HEK293T (cell line): Measurements from ENCODE around the gene VAV3.

ENCODE experiments used
- CTCF ChIA-PET: fragments of 350-600 bp; formaldehyde crosslinking; extraction: SDS; loops from one replicate; lab custom pipeline; 2021; ENCODE audit warnings: antibody characterized with exemption, inconsistent platforms; lab: Yijun Ruan, JAX
- POLR2A ChIA-PET: fragments of 350-600 bp; formaldehyde crosslinking; extraction: SDS; loops from one replicate; lab custom pipeline; 2020; ENCODE audit warnings: antibody characterized with exemption, inconsistent platforms; lab: Yijun Ruan, JAX
- DNase-seq: peaks from one replicate; pipeline ENCODE4 v3.0.0; 2012; ENCODE audit warnings: mixed read lengths; ENCODE audit errors: extremely low spot score
- ARNT ChIP-seq: fragments of 450-650 bp; IDR thresholded peaks from 2 replicates; pipeline ENCODE4 v1.6.1; 2017; ENCODE audit warnings: mild to moderate bottlenecking
- BHLHE40 ChIP-seq: fragments of 450-650 bp; IDR thresholded peaks from 2 replicates; pipeline ENCODE4 v1.6.1; 2016; ENCODE audit warnings: mild to moderate bottlenecking, moderate library complexity, borderline replicate concordance
- CTBP1 ChIP-seq: fragments of 450-650 bp; IDR thresholded peaks from 2 replicates; pipeline ENCODE4 v1.6.1; 2016; ENCODE audit warnings: borderline replicate concordance
- ELF4 ChIP-seq: fragments of 450-650 bp; IDR thresholded peaks from 2 replicates; pipeline ENCODE4 v1.6.1; 2017; ENCODE audit warnings: antibody characterized with exemption
- FOXA1 ChIP-seq: fragments of 450-650 bp; IDR thresholded peaks from 2 replicates; pipeline ENCODE4 v1.6.1; 2016; ENCODE audit warnings: mild to moderate bottlenecking
- FOXK2 ChIP-seq: fragments of 450-650 bp; IDR thresholded peaks from 2 replicates; pipeline ENCODE4 v1.6.1; 2016; ENCODE audit warnings: mild to moderate bottlenecking
- FOXM1 ChIP-seq: fragments of 450-650 bp; IDR thresholded peaks from 2 replicates; pipeline ENCODE4 v1.6.1; 2017; ENCODE audit warnings: mild to moderate bottlenecking, borderline replicate concordance
- HDGF ChIP-seq: fragments of 450-650 bp; IDR thresholded peaks from 2 replicates; pipeline ENCODE4 v1.6.1; 2017; ENCODE audit warnings: antibody characterized with exemption, borderline replicate concordance
- L3MBTL2 ChIP-seq: fragments of 450-650 bp; conservative IDR thresholded peaks from 2 replicates; pipeline ENCODE4 v1.6.1; 2016; ENCODE audit warnings: mild to moderate bottlenecking
- LEF1 ChIP-seq: fragments of 450-650 bp; IDR thresholded peaks from 2 replicates; pipeline ENCODE4 v1.6.1; 2017; ENCODE audit warnings: mild to moderate bottlenecking, borderline replicate concordance
- NFRKB ChIP-seq: fragments of 450-650 bp; IDR thresholded peaks from 2 replicates; pipeline ENCODE4 v1.6.1; 2016; ENCODE audit warnings: mild to moderate bottlenecking, moderate library complexity
- SP1 ChIP-seq: fragments of 450-650 bp; IDR thresholded peaks from 2 replicates; pipeline ENCODE4 v1.6.1; 2017
- SUZ12 ChIP-seq: fragments of 450-650 bp; IDR thresholded peaks from 2 replicates; pipeline ENCODE4 v1.6.1; 2016; ENCODE audit warnings: mild to moderate bottlenecking
- TARDBP ChIP-seq: fragments of 450-650 bp; IDR thresholded peaks from 2 replicates; pipeline ENCODE4 v1.6.1; 2016
- ZNF384 ChIP-seq: fragments of 450-650 bp; IDR thresholded peaks from 2 replicates; pipeline ENCODE4 v1.6.1; 2016
- TF ChIP-seq, protein P1 (sequence below): fragments of 450-650 bp; IDR thresholded peaks from 2 replicates; pipeline ENCODE4 v1.6.1; 2016

VAV3 gene

DNA sequence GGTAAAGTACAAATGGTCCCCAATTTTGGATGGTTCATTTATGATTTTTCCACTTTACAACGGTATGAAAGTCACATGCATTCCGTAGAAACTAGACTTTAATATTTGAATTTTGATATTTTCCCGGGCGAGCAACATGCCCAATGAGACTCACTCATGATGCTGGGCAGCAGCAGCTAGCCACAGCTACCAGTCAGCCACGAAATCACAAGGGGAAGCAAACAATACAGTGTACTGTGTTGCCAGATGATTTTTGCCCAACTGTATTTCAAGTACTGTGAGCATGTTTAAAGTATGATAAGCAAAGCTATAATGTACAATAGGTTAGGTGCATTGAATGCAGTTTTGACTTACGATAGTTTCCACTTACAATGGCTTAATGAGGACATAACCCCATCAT is 266.8 kb downstream of the VAV3 start:
- DNase-seq: no peak
- ChIA-PET CTCF (no interaction called here), POLR2A (no interaction called here)
- TF ChIP-seq FOXM1 (no peak), HDGF (no peak), FOXK2 (no peak), CTBP1 (no peak), ELF4 (no peak), ZNF384 (no peak), NFRKB (no peak), TARDBP (no peak), LEF1 (no peak), L3MBTL2 (no peak), SUZ12 (no peak), SP1 (no peak), ARNT (no peak), BHLHE40 (no peak), FOXA1 (no peak)
- TF ChIP-seq, protein P1, sequence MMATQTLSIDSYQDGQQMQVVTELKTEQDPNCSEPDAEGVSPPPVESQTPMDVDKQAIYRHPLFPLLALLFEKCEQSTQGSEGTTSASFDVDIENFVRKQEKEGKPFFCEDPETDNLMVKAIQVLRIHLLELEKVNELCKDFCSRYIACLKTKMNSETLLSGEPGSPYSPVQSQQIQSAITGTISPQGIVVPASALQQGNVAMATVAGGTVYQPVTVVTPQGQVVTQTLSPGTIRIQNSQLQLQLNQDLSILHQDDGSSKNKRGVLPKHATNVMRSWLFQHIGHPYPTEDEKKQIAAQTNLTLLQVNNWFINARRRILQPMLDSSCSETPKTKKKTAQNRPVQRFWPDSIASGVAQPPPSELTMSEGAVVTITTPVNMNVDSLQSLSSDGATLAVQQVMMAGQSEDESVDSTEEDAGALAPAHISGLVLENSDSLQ: no peak

DNA sequence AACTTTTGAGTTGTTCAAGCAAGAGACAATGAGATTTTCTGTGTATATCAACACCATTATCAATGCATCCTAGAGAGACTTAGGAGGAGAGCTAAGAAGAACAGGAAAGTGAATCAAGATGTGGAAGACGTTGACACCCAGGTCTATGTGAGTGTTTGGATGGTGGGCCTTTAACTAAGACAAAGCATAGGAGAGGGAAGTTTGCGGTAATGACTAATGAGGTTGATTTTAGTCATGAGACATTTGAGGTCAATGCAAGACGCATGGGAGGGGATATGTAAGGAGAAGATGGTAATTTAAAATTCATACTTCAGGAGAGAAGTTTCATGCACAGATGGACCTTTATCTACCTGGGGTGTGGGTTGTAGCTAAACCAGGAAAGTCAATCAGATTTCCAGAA is 269.6 kb downstream of the VAV3 start:
- CTCF ChIA-PET: no interaction called here
- no peak for DNase-seq
- TF ChIP-seq SUZ12: no peak
- TF ChIP-seq HDGF: no peak
- no peak for TF ChIP-seq ZNF384
- TF ChIP-seq L3MBTL2: no peak
- POLR2A ChIA-PET: no interaction called here

DNA sequence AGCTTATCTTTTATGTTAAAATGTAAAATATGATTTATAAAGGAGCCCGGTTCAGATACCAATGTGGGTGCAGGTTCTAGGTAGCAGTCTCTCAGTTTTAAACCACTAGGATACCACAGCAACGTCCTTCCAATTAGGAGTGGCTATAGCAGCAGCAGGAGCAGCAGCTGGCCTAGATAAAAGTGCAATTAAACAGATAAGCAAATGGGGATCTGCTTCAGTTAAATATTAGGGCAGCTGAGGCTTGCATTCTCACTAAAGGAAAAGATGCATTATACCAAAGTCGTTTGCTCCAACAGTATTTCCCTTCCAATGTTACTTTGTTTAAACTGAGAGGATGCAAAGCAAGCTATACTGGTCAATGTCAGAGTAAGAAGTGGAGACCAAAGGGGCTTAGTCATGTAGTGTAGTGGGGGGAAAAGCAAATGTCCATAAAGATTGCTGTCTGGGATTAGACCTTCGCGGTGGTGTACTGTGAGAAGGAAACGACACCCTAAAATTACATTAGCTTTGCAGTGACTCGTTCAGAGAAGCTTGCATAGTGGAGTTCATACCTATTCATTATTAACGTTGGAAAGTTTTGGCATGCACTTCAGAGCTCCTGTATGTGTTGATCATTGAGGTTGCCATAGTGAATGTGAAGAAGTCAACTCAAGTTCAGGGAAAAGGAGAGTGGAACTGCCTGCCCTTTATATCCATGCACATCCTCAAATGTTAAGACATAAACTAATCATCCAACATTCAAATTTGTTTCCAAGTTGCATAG is 272.2 kb downstream of the VAV3 start:
- TF ChIP-seq HDGF (no peak), BHLHE40 (no peak), LEF1 (no peak)
- POLR2A ChIA-PET: no interaction called here
- CTCF ChIA-PET: no interaction called here
- DNase-seq: no peak

DNA sequence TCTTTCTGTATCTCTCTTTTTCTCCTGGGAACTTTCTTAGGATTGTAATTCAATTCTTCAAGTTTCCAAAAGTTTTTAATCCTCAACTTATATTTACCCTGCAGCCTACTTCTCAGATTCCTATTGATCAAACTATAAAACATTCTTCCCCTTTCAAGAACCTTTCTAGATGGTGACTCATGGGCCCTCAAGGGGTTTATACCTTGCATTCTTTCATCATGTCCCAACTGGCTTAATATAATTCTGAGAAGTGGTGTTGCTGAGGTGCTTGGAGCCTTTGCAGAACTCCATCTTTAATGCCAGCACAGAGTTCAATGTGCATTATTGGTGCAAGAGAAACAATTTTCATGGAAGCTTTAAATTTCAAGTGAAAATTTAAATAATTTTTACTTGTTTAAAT is 273.4 kb downstream of the VAV3 start:
- ChIA-PET CTCF (no interaction called here), POLR2A (no interaction called here)
- peak; percentile 44; the same call in 1 of the 2 replicates for TF ChIP-seq CTBP1
- TF ChIP-seq LEF1: no peak
- DNase-seq: no peak

DNA sequence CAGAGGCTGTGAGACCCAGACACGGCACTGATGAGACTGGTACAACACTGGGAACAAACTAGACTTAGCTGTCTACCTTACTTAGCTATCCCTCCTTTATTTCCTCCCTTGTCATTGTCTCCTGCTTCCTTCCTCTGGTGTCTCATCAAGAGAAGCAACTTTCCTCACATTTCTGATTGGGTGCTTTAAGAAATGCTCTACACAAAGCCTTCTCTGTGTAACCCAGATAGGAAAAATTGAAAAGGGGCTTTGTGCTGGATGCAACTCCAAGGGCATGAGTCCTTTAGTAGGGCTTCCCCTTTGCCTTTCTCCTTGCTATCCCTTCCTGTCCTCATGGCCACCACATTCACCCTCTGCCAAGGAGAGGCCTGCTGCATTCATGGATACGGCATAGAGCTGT is 274.5 kb downstream of the VAV3 start:
- ChIA-PET POLR2A (no interaction called here), CTCF (interaction anchor here (0.5 to 1.2 kb wide), 3 partner anchors 11 to 161 kb away, joined by 3 to 4 read pairs (median 3); no protein-coding TSS in a partner anchor)
- TF ChIP-seq LEF1: no peak
- TF ChIP-seq, protein P1: no peak
- no peak for DNase-seq

DNA sequence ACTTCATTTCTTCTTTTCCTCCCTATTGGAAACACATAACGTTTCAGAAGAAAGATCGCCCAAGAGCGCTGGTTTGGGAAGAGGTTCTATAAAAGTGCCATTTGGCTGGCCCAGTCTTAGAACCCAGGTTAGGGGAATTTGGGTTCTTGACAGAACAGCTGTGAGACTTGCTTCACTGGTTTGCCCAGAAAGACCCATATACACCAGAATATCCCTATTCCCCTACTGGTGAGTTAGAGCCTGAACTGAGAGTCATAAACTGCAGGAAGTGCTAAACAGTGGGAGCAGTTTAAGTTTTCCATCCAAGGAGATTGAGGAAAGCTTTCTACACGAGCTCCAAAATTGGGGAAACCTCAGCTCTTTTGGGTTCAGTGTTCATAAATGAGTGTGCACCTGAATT is 275.2 kb downstream of the VAV3 start:
- CTCF ChIA-PET: interaction anchor here (0.7 to 1.2 kb wide), 2 partner anchors 10 to 161 kb away, joined by 3 to 4 read pairs; no protein-coding TSS in a partner anchor
- TF ChIP-seq CTBP1: no peak
- no peak for TF ChIP-seq FOXK2
- TF ChIP-seq ARNT: no peak
- TF ChIP-seq NFRKB: no peak
- TF ChIP-seq LEF1: no peak
- TF ChIP-seq, protein P1: no peak
- no peak for TF ChIP-seq HDGF
- TF ChIP-seq ZNF384: no peak
- no peak for TF ChIP-seq ELF4
- TF ChIP-seq L3MBTL2: no peak
- POLR2A ChIA-PET: no interaction called here

DNA sequence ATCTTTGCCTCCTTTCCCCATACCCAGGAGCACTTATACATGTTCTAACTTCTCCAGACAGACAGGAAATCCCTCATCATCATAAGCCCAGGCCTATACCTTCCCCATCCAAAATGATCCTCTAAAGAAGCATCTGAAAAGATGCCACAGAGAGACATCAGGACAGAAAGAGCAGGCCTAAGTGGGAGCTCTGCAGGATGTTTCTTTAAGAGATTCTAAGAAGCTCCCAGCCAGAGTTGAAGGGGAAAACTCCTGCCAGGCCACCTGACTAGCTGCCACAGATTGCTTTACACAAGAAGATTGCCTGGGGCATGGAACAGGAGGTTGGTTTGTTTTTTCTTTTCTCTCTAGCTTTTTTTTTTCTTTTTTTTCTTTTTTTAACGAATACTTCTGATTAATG is 275.8 kb downstream of the VAV3 start:
- CTCF ChIA-PET: interaction anchor here (0.6 to 1.7 kb wide), 2 partner anchors 20 to 59 kb away, joined by 3 to 5 read pairs; no protein-coding TSS in a partner anchor
- DNase-seq: no peak
- no peak for TF ChIP-seq SP1
- no peak for TF ChIP-seq ARNT
- peak; percentile 87 for TF ChIP-seq ZNF384
- no peak for TF ChIP-seq LEF1
- peak; percentile 91; the same call in 1 of the 2 replicates for TF ChIP-seq HDGF
- TF ChIP-seq L3MBTL2: peak; percentile 20; the same call in 1 of the 2 replicates
- no peak for TF ChIP-seq BHLHE40
- TF ChIP-seq CTBP1: 0 out of 2 replicates have a peak, but pooled peaks have one; percentile 7
- TF ChIP-seq FOXA1: no peak
- TF ChIP-seq, protein P1: no peak
- TF ChIP-seq NFRKB: no peak
- no peak for TF ChIP-seq TARDBP
- no peak for TF ChIP-seq FOXK2
- no peak for TF ChIP-seq SUZ12
- no peak for TF ChIP-seq FOXM1
- POLR2A ChIA-PET: no interaction called here

More for the DNA sequence above, 275.2 kb downstream of the VAV3 start:
- no peak for DNase-seq
